NCI-H69 (cell line): ENCODE results near the gene MEI4.
"Not testable (repeated sequence)": the region's sequence is repeated elsewhere in the genome, so short reads cannot be mapped to it uniquely, and the experiment has no call there.

ENCODE experiments used
- DNase-seq: peaks from one replicate; lab custom pipeline; 2025; lab: John Stamatoyannopoulos, UW

MEI4 gene

DNA sequence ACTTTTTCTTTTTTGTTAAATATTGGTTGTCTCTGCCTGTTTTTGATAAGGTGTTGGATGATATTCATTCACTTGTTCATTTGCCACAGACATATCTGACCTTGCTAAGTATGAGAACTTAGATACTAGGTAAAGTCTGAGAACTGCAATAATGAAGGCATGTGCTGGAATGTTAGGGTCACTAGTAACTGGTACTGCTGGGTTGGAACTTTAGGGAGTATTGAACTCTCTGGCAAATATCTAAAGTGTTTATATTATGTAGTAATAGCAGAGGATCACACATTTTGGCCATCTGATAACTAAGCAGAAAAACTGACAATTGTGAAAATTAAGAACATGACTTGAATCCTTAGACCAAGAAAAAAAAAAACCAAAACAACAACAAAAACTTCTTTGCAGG, 162.7 kb downstream of the MEI4 start:
- no peak for DNase-seq

DNA sequence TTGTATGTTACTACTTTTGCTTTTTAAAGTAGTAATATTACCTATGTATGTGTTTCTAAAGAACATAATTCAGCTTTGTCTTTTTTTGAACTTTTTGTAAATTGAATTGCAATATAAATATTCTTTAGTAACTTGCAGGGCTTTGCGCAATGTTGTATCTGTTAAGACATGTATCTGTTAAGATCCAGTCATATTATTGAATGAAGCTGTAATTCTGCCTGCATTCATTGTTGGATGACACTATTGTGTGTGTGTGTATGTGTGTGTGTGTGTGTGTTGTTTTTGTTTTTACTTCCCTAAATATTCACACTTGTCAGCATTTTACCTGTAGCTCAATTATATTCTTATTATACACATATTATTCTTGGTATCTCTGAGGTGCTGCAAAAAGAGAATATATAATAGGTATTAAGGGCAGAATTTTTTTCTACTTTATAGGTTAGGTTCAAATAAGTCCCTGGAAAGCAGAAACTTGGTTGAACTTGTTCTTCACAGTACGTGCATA, 164.0 kb downstream of the MEI4 start:
- no peak for DNase-seq

DNA sequence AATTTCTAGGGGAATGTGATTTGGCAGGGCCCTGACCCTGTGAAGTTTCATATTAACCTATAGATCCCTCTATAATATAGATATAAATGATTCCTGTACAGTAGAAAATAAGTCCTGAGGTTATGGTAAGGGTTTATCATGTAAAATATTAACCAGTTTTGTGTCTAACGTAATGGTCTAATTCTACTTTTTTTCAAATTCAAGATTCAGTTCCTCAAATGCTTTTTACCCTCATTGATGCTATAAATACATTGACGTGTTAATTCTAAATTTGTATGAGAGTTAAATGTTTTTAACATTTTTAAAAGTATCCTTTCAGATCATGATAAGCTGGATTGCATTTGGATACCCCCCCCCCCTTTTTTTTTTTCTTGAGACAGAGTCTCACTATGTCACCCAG, 169.4 kb downstream of the MEI4 start:
- DNase-seq = no peak

DNA sequence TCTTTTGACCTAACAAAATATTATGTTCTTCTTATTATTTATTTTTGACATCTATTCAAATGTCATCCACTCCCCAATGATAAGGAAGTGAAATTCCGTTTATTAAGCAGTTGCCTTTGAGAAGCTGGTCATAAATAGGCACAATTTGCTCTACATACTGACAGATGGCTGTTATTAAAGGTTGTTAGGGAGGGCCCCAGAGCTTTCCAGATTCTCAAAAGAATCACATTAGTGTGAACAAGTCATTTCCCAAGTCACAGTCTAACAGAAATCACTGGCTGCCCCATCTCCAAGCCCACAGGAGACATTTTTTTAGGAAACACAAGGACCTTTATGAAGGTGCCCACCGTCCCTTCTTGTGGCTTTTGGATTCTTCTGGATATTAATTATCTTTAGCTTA, 172.4 kb downstream of the MEI4 start:
- DNase-seq = no peak

DNA sequence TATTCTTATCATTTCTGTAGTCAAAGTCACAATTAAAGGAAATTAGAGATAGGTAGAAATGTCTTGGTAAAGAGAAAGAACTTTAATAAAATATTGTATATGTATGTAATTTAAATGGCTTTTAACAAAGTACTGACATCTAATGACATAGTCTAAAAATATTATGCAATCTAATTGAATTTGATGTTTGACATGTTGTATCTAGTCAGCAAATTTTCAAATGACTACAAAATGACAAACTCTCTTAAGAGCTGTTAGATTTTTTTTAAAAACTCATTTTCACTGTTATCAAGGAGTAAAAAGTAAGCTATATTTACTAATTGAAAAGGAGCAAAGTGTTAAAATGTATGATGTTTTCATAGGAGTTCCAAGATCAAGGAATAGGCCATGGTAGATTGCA, 176.9 kb downstream of the MEI4 start:
- no peak for DNase-seq

DNA sequence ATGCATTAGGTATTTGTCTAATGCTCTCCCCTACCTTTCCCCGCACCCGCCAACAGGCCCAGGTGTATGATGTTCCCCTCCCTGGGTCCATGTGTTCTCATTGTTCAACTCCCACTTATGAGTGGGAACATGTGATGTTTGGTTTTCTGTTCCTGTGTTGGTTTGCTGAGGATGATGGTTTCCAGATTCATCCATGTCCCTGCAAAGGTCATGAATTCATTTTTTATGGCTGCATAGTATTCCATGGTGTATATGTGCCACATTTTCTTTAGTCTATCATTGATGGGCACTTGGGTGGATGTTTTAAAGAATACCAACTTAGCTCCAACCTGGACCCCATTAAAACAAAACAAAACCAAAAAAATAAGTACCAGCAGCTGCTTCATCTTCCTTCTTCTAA, 180.9 kb downstream of the MEI4 start:
- DNase-seq = not testable (repeated sequence)

DNA sequence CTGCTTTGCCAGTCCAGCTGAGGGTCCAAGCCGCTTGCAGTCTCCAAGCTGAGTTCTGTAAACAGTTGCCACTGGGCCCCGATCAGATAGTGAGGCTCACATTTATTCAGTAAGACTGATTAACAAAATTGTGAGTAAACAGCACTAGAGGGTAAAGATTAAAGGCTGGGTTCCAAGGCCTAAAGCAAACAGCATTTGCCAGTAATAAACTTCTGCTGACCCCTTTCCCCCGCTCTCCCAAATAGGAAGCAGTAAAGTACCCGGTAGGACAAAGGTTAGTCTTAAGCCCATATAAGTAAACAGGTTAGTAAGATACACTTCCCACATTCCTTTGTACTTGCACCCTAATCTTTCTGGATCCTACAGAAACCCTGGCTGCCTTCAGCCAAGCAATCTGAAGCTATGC, 181.8 kb downstream of the MEI4 start:
- DNase-seq = no peak

DNA sequence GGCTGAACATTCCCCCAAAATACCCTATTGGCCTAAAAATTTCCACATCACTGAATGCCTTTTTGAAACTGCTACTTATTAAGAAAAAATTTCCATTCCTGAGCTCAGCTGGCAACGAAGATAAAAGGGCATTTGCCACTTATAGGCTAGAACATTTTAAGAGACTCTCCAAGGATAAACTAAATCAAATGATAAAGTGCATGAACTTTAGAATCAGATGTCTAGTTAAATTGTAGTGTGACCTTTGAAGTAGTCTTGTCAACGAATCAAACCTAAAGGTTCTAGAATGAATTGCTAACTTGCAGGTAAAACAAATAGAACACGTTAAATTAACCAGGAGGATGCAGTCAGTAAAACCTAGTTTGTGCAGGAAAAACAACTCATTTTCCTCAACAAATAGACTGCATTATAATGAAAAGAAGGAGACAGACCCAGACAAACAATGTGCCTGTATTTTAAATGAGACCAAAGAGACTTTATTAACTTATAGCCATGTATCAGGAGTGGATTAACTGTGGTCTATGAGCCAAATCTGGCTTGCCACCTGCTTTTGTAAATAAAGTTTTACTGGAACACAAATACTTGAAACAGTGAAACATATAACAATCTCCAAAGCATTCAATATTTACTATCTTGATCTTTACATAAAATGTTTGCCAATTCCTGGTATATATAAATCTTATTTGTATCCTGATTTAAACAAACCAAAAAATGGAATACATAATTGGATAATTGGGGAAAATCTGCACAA, 184.4 kb downstream of the MEI4 start:
- DNase-seq = no peak

DNA sequence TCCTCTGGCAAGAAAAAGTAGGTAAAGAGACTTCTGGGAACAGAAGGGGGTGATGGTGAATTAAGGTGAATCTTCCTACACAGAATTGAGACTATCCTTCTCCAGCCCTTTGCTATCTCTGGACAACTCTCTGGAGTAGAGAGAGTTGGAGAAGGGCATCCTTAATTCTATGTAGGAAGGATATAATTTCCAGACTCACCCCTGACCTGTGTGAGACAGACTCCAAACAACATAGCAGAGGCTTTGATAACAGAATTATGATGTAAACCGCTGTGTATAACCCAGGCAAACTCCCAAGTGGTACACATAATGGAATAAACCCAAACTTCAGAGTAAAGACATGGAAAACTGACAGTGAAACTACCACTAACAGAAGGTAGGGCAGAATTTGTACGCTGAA, 186.5 kb downstream of the MEI4 start:
- no peak for DNase-seq

DNA sequence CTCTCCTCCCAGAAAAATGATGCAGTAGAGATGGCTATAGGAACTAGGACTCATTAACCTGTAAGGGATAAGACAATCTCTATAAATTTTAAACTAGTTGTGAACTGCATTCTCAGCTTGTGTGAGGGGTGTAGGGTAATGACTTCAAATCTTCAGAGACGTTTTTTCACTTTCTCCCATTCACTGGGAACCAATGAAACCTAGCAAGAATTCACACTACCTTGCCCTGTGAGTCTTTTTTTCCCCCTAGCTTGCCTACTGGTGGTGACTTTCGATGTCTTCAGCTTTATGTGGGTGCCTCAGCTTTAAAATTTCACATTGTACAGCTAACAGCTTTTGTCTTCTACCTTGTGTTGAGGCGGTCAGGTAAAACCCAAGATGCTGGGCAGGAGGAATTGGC, 192.0 kb downstream of the MEI4 start:
- no peak for DNase-seq

DNA sequence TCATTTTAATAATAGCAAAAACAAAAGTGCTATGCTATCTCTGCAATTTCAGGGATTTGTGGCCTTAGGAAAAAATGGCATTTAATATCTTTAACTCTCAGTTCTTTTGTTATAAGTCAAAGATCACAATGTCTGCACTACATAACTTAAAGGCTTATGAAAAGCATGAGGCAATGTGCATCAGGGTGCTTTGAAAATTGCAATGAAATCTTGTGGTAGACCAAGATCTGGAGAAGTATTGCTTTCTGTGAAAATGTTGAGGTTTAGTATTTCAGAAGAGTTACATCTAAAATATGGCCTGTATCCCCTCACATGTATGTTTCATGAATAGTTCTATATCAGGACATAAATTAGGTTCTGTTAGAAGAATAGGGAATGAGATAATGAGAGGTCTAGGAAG, 200.6 kb downstream of the MEI4 start:
- DNase-seq = no peak

DNA sequence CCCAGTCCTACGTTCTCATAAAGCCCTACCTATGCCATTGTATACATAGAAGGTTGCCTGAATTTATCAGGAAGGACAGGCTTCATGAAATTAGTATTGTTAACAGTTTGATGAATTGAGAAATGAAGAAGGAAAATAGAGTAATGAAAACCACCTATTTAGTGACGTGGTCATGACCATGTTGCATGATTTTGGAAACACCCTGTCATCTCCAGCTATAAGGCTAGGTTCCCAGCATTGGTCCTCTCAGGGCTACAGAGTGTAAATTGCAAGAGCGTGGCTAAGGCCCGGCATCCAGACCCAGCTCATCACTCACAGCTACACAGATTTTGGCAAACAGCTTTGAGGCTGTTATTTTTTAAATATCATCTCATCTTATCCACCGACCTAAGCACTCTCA, 203.6 kb downstream of the MEI4 start:
- no peak for DNase-seq

DNA sequence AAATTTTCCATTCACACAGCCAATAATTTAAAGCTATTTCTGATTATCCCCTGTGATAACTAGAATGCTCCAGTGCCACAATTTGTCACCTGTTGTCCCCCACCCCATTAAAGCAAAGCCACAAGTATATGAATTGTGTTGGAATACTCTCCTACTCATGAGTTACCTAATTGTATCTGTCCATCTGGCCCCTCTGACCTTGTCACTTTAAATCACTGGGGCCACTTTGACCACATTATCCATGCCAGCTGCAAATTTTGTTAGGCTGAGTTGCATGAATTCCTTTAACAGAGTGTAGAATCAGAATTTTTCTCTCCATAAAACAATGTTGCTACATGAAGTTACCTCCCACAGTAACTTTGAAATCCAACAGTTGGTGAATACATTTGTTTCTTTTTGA, 204.6 kb downstream of the MEI4 start:
- DNase-seq = no peak

DNA sequence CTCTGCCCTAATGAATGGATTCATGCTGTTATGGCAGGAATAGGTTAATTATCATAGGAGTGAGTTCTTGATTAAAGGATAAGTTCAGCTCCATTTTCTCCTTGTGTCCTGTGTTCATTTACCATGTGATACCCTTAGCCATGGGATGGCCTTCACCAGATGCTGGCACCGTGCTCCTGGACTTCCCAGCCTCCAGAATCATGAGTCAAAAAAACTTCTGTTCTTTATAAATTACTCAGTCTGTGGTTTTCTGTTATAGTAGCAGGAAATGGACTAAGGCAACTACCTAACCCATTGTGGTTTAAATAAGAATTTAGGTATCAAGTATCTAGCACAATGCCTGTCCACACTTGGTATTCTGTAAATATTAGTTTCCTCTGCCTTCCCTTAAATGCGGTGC, 223.5 kb downstream of the MEI4 start:
- DNase-seq = no peak

DNA sequence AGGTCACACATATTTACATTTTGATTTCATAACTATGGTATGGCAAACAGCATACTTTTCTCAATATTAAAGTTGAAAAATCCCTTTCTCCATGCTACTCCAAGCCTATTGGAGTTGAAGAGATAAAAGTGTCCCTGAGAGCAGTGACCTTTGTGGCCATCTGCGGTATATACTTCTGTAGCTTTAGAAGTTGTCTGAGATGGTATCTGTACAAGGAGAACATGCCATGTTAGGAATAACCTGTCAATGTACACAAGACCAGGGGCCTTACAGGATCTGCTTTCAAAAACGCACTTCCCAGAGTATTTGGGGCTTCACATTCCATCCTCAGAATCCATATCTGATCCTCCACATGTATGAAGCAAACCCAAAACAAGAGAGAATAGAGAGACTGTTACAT, 226.7 kb downstream of the MEI4 start:
- DNase-seq = no peak

DNA sequence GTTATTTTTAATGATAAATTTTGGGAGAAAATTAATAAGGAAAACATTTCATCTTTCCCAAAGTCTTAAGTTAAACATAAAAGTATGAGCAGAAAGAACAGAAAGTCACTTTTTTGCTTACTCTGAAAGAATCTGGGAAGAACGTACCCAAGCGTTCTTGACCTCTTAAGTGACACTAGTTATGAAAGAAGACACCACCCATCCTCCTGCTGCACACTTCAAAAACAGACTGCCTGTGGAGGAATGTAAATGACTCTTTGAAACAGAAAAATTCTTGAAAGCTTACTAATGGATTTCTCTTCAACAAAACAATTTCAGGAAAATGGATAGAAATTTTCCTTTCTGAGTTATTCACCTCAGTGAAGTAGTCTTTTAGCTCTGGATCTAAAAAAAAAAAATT, 227.7 kb downstream of the MEI4 start:
- DNase-seq = no peak

DNA sequence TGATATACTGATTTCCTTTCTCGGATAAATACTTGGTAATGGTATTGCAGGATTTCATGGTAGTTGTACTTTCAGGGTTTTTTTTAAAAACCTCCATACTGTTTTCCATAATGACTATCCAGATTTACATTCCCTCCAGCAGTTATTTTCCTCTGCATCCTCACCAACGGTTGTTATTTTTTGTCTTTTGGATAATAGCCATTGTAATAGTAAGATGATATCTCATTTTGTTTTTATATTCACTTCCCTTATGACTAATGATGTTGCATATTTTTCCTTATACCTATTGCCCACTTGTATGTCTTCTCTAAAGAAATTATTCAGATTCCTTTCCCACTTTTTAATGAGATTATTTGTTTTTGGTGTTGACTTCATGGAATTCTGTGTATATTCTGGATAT, 231.0 kb downstream of the MEI4 start:
- no peak for DNase-seq

DNA sequence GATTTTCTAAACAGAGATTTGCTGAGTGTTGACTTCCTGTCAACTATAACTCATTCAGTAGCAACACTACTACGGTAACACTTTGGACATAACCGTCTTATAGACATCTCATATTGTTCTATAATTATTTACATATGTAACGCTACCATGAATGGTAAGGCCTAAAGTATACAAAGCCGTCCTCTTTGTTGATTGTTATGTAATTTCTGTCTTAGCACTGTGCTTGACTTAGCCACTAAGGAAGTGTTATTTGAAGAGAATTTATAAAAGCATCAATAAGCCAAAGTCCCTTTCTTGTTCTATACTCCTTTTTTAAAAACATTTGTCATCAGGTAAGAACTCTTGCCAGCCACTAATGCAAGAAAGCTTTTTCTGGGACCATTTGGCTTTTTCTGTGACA, 240.6 kb downstream of the MEI4 start:
- no peak for DNase-seq

DNA sequence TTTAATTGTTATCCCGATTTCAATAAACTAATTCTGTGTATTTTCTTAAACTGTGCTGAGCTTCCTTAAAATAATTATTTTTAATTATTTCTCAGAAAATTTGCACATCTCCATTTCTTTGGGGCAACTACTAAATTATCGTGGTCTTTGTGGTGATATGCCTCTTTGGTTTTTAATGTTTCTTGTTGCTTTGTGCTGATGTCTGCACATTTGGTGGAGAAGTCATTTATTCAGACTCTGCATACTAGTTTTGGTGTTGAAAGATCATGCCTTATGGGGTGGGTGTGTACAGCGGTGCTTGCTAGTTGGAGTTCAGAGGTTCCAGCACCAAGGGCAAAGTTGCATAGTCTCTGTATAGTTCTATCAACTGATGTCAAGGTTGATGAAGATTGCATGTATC, 253.2 kb downstream of the MEI4 start:
- no peak for DNase-seq

DNA sequence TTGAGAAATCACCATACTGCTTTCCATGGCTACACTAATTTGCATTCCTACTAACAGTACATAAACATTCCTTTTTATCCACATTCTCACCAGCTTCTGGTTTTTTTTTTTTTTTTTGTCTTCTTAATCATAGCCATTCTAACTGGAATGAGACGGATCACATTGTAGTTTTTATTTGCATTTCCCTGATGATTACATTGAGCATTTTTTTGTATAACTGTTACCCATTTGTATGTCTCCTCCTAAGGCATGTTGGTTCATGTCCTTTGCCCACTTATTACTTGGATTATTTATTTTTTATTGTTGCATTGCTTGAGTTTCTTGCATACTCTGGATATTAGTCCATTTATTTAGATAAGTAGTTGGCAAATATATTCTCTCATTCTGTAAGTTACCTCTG, 258.0 kb downstream of the MEI4 start:
- no peak for DNase-seq

DNA sequence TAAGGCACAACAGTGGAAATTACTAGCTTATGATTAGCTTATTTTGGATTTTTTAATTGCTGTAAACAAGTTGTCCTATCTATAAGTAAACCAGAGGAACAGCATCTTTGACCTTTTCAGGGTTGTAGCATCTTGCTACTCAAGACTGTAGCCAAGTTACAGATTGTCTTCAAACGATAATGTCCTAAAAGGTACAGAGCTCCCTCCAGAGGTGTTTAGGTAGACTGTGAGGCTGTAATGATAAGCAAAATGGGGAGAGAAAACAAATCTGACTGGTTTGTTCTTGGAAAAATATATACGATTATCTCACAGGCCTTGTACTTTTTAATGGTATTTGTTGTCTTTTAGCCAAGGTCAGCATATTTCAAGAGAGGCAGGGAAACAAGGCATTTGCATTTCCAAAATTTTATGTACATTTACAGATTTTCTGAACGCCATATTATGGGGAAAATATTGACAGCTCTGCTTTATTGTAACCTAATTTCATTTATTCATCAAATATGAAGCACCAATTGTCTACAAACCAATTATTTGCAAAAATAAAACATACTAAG, 273.4 kb downstream of the MEI4 start:
- DNase-seq = no peak

DNA sequence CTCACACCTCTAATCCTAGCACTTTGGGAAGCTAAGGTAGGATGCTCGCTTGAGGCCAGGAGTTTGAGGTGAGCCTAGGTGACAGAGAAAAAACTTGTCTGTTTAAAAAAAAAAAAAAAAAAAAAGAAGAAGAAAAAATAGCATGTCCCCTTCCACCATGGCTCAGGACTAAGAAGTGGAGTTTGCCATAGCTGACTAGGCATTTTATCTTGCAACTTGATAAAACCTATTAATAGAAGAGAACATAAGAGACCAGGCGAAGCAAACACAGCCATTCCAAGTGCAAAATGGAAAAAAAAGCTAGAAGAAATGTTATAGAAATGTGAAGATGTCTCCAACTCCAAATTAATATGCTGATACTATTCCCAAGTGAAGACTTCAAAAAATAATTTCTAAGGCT, 277.5 kb downstream of the MEI4 start:
- DNase-seq = no peak

DNA sequence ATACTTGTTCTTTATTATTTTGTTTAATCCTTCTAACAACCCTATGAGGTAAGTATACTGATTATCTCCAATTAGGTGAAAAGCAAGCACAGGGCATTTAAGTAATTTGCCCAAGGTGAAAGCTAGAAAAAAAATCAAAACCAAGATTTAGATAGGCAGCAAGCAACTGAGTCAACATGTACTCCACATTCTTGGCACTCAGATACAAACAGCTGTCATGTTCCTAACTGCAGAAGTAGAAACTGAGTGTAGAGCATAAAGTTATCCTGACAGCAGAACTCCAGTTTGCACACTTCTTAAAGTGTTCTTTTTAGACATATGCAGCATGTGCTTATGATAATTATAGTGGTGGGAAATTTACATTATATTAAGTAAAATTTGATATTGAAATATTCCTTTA, 278.1 kb downstream of the MEI4 start:
- DNase-seq = no peak

DNA sequence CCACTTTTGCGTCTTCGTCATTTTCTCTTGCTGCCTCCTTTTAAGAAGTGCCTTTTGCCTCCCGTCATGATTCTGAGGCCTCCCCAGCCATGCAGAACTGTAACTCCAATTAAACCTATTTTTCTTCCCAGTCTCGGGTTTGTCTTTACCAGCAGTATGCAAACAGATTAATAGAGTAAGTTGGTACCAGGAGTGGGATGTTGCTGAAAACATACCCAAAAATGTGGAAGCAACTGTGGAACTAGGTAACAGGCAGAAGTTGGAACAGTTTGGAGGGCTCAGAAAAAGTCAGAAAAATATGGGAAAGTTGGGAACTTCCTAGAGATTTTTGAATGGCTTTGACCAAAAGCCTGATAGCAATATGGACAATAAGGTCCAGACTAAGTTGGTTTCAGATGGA, 309.2 kb downstream of the MEI4 start:
- no peak for DNase-seq
